PFSK-1 (cell line): ENCODE results near the gene GPRC6A.

ENCODE experiments used
- FOXP2 ChIP-seq: optimal IDR thresholded peaks from 2 replicates; pipeline ENCODE3; 2011; ENCODE audit warnings: borderline replicate concordance, control low read depth, inconsistent platforms; ENCODE audit not compliant: insufficient read depth; ENCODE audit errors: extremely low read length, extremely low read depth
- POLR2AphosphoS5 ChIP-seq: IDR thresholded peaks from 2 replicates; pipeline ENCODE4 v1.6.1; 2012; ENCODE audit warnings: low read depth, mild to moderate bottlenecking, control low read depth, low read length, moderate library complexity
- REST ChIP-seq, 2 experiments: IDR thresholded peaks; 2 replicates each; pipeline versions ENCODE4 v1.6.1 to v1.8.0; 2011 to 2012; ENCODE audit warnings: low read depth in 2 of 2, low read length in 2 of 2, control low read depth in 1 of 2, inconsistent platforms in 1 of 2, mild to moderate bottlenecking in 1 of 2, moderate library complexity in 1 of 2; ENCODE audit not compliant: insufficient read depth in 1 of 2
- SIN3A ChIP-seq: IDR thresholded peaks from 2 replicates; pipeline ENCODE4 v1.6.1; 2012; ENCODE audit warnings: mild to moderate bottlenecking, low read length, moderate library complexity, borderline replicate concordance; ENCODE audit not compliant: insufficient read depth
- TAF1 ChIP-seq: IDR thresholded peaks from 2 replicates; pipeline ENCODE4 v1.6.1; 2012; ENCODE audit warnings: low read length, control low read depth, borderline replicate concordance; ENCODE audit not compliant: insufficient read depth

Gene GPRC6A

GRCh38 chr6:116764961-116765841 is 63.7 kb downstream of the GPRC6A start, which contains the start of gene FAM162B:
Gene FAM162B, minus strand, starts transcription at chr6:116765719. Its CDS starts 143 bp downstream, at chr6:116765576.
- TF ChIP-seq SIN3A (no peak), POLR2AphosphoS5 (no peak), TAF1 (no peak), REST (IDR thresholded peaks at IDR 0.05; ENCODE audit: insufficient read depth in 1 of 2, low read depth in 2 of 2, low read length in 2 of 2) (no peak), FOXP2 (no peak)

- TF ChIP-seq POLR2AphosphoS5, result no peak
These were observed 64.3 kb downstream of the GPRC6A start for GRCh38 chr6:116764629-116764960.

DNA sequence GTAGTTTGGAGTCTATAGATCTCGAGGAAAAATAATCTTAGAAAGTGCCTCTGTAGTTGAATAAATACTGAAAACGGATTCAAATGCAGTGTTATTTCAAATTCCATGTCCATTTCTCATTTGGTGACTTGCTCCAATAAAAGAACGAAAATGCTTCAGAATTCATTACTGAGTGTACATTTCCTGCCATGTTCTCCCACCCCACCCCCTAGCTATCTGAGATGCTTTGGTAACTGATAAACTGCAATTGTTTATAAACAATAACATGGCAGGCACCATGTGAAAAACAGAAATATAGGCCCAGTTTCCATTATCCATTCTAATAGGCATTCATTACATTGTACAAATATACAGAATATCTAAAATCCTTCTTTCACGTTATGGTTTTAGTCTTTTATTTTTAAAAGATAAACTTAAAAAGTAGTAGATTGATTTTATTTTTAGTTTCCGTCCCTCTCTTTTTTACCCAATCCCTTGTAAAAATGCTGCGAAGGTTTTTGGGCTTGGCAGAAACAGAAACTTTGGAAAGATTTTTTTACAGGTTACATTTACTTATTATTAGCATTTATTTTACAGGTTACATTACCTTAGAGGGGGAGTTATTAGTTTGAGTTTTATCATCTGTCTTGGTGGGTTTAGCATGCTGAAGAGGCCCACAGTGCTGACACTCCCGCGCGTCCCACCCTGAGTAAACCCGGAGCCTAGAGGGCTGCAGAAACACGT is 64.8 kb downstream of the GPRC6A start:
- TF ChIP-seq TAF1 (no peak), SIN3A (no peak), POLR2AphosphoS5 (no peak), REST (IDR thresholded peaks at IDR 0.05; ENCODE audit: insufficient read depth in 1 of 2, low read depth in 2 of 2, low read length in 2 of 2) (no peak), FOXP2 (no peak)

- TF ChIP-seq REST (IDR thresholded peaks at IDR 0.05; ENCODE audit: insufficient read depth in 1 of 2, low read depth in 2 of 2, low read length in 2 of 2), result no peak
- no peak for TF ChIP-seq FOXP2
- no peak for TF ChIP-seq SIN3A
- TF ChIP-seq TAF1, result no peak
- no peak for TF ChIP-seq POLR2AphosphoS5
These were observed 65.8 kb downstream of the GPRC6A start for GRCh38 chr6:116763048-116763447.

- TF ChIP-seq FOXP2 (no peak), SIN3A (no peak), POLR2AphosphoS5 (no peak), TAF1 (no peak), REST (IDR thresholded peaks at IDR 0.05; ENCODE audit: insufficient read depth in 1 of 2, low read depth in 2 of 2, low read length in 2 of 2) (no peak)
These were observed 66.6 kb downstream of the GPRC6A start for GRCh38 chr6:116762235-116762634.
